Chondrocyte (in vitro differentiated cells): ENCODE measurements around the gene LILRB2. TPM values are rescaled to one million over a fixed set of nuclear protein-coding genes. Genes with fewer than 3 reads are reported as not detected.
"Not testable (repeated sequence)": the region's sequence is repeated elsewhere in the genome, so short reads cannot be mapped to it uniquely, and the experiment has no call there.

Experiments used
- DNase-seq: peaks from one replicate; pipeline ENCODE4 v3.0.0; 2021; ENCODE audit warnings: mixed read lengths, low spot score
- H3K27ac Mint-ChIP-seq: one replicate; pipeline ENCODE4 v1.8.0; 2021; ENCODE audit warnings: mild to moderate bottlenecking, moderate library complexity, mixed read lengths; ENCODE audit not compliant: unreplicated experiment
- H3K27me3 Mint-ChIP-seq: 2 replicates; pipeline ENCODE4 v1.8.0; 2021; ENCODE audit warnings: low read depth, mixed read lengths
- H3K36me3 Mint-ChIP-seq: 2 replicates; pipeline ENCODE4 v1.8.0; 2021; ENCODE audit warnings: low read depth, mixed read lengths
- H3K4me1 Mint-ChIP-seq: 2 replicates; pipeline ENCODE4 v1.8.0; 2021; ENCODE audit warnings: low read depth, mild to moderate bottlenecking, mixed read lengths
- H3K4me3 Mint-ChIP-seq: one replicate; pipeline ENCODE4 v1.8.0; 2021; ENCODE audit warnings: mild to moderate bottlenecking, moderate library complexity, mixed read lengths; ENCODE audit not compliant: unreplicated experiment
- H3K9me3 Mint-ChIP-seq: 2 replicates; pipeline ENCODE4 v1.8.0; 2021; ENCODE audit warnings: low read depth, mixed read lengths
- total RNA-seq: library from RNA; stranded (reverse); gene quantifications from 3 replicates; pipeline ENCODE4 v1.2.1, GENCODE V29; 2021
- TF ChIP-seq, protein P1 (sequence below): fragments of 200-600 bp; sonication (generic); IDR thresholded peaks from 2 replicates; pipeline ENCODE4 v1.5.0; 2021; ENCODE audit warnings: antibody characterized with exemption, mild to moderate bottlenecking, moderate library complexity

The LILRB2 gene
- total RNA-seq, 1 donor from 2014 or later, result not detected

DNA sequence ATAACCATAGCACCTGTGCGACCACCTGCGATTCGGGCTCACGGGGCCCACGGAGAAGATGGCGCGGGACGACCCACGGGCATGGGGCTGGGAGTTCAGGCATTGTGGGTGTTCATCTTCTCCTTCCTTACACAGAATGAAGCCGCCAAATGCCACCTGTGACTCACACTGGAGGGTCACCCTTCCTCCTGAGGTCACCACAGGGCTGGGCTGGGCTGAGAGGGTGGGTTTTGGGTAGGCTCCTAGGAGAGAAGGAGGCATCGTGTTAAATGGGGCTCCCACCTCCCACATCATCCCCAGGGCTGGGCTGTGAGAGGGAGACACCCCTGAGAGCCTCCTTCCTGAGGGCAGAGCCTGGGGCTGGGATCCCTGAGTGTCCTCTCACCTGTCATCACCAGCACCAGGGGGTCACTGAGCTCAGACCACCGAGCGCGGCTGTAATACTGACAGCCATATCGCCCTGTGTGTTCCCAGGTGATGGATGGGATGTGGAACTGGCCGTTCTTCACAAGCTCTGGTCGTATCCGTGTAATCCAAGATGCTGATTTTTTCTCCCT lies 1.4 kb downstream of the LILRB2 start:
- Mint-ChIP-seq H3K27ac (no peak overlapping the region), H3K4me3 (no peak overlapping the region), H3K9me3 (no peaks in the 10 kb centered on the region), H3K36me3 (no peaks in the 10 kb centered on the region), H3K27me3 (peaks cover 20% of the 10 kb centered on the region), H3K4me1 (no peaks in the 10 kb centered on the region)
- TF ChIP-seq, protein P1, sequence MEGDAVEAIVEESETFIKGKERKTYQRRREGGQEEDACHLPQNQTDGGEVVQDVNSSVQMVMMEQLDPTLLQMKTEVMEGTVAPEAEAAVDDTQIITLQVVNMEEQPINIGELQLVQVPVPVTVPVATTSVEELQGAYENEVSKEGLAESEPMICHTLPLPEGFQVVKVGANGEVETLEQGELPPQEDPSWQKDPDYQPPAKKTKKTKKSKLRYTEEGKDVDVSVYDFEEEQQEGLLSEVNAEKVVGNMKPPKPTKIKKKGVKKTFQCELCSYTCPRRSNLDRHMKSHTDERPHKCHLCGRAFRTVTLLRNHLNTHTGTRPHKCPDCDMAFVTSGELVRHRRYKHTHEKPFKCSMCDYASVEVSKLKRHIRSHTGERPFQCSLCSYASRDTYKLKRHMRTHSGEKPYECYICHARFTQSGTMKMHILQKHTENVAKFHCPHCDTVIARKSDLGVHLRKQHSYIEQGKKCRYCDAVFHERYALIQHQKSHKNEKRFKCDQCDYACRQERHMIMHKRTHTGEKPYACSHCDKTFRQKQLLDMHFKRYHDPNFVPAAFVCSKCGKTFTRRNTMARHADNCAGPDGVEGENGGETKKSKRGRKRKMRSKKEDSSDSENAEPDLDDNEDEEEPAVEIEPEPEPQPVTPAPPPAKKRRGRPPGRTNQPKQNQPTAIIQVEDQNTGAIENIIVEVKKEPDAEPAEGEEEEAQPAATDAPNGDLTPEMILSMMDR, result no peak
- DNase-seq, result no peak

DNA sequence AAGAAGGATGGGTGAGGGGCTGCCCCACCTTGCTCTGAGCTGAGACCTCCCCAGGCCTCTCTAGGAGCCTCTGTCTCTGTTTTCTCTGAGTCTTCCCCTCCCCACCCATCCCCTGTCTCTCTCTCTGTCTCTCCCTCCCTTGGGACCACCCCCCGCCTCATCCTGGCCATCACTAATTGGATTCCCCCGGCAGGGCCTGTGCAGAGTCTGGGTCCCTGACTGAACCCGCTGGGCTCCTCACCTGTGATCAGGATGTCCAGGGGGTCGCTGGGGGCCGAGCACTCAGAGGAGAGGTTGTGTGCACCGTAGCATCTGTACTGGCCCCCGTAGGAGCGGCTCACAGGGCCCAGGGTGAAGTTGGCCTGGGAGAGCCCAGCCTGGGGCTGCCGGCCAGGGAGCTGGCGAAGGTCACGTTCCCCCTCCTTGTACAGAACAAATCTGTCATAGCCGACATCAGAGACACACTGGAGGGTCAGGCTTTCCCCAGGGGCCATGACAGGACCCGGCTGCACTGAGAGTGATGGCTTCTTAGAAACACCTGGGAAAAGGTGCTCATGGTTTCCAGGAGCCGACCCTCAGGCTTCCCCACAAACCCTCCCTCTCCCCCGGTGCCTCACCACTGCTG lies 2.2 kb downstream of the LILRB2 start:
- not testable (repeated sequence) for H3K4me1 Mint-ChIP-seq, H3K27ac Mint-ChIP-seq, DNase-seq, H3K36me3 Mint-ChIP-seq, H3K9me3 Mint-ChIP-seq, H3K4me3 Mint-ChIP-seq
- peaks cover 26% of the 10 kb centered on the region for H3K27me3 Mint-ChIP-seq

DNA sequence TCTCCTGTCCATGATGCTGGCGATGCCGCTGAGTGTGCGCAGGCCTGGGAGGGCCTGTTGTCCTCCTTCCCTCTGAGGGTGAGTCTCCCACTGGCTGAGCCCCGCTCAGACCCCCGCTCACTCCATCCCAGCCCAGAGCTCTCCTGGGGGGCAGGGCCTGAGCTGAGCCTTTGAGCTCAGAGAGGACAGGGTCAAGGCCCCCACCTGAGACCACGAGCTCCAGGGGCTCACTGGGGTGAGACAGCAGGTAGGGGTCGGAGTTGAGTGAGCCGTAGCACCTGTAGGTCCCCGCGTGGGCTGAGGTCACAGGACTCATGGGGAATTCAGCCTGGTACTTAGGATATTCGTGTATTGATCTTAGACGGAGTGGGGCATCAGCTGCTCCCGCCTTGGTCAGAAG lies 2.9 kb downstream of the LILRB2 start:
- not testable (repeated sequence) for H3K4me1 Mint-ChIP-seq, H3K9me3 Mint-ChIP-seq, H3K36me3 Mint-ChIP-seq, H3K27ac Mint-ChIP-seq, DNase-seq, H3K4me3 Mint-ChIP-seq
- peaks cover 23% of the 10 kb centered on the region for H3K27me3 Mint-ChIP-seq

DNA sequence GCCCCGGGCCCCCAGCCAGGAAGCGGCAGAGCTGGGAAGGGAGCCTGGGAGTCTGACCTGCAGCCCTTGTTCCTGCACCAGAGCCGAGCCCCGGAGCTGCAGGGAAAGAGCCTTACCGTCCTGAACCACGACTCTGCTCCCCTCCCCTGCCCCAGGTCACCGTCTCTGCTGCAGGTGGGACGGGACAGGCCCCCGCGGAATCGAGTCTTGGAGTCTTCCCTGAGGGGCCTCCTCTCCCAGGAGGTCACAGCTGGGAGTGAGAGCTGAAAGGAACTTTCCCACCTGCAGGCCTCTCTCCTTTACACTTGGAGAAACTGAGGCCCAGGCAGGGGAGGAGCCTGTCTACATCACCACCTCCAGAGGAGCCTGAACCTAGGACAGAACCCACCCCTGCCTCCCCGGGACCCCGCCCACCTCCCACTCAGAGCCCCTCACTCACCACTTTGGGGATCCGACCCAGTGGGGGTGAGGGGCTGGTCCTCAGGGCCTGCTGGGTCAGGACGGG lies 3.7 kb downstream of the LILRB2 start:
- H3K9me3 Mint-ChIP-seq, H3K4me3 Mint-ChIP-seq, H3K36me3 Mint-ChIP-seq, DNase-seq, H3K4me1 Mint-ChIP-seq, H3K27ac Mint-ChIP-seq: not testable (repeated sequence)
- H3K27me3 Mint-ChIP-seq, result peaks cover 22% of the 10 kb centered on the region

DNA sequence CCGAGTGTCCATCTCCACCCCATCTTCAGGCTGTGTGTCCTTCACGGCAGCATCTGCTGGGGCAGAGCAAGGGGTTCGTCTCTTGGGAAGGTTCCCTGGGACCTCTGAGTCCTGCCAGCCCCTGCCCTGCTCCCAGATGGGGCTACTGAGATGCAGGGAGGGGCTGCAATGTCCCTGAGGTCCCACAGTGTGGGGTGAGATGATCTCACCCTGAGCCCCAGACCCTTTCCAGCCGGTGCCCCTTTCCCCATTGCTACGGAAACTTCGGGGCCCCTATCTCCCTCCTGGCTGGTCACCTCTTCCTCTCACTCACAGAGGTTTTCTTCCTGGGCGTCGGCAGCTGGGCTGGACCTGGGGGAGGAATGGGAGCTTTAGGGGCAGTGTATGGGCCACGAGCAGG lies 5.0 kb downstream of the LILRB2 start:
- Mint-ChIP-seq H3K27ac (no peak overlapping the region), H3K9me3 (no peaks in the 10 kb centered on the region), H3K36me3 (no peaks in the 10 kb centered on the region), H3K27me3 (peaks cover 24% of the 10 kb centered on the region), H3K4me3 (no peak overlapping the region), H3K4me1 (no peaks in the 10 kb centered on the region)
- TF ChIP-seq, protein P1, result no peak
- no peak for DNase-seq

DNA sequence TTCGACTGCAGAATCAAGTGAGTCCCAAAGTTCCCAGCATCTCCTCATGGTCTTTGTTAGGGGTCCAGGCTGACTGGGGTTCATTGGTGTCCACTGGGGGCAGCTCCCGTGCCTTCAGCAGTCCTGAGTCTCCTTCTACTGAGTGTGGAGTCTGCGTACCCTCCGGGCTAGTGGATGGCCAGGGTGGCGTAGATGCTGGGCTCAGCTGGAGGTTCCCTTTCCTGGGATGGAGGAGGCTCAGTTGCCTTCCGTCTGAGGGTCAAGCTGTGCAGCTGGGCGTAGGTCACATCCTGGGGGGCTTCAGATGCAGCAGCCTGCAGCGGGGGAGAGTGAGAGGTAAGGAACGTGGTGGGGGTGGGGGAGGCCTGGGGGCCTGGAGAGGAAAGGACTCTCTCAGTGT lies 6.4 kb downstream of the LILRB2 start:
- not testable (repeated sequence) for DNase-seq, H3K4me3 Mint-ChIP-seq, H3K4me1 Mint-ChIP-seq, H3K36me3 Mint-ChIP-seq, H3K9me3 Mint-ChIP-seq, H3K27ac Mint-ChIP-seq
- H3K27me3 Mint-ChIP-seq, result peaks cover 27% of the 10 kb centered on the region

DNA sequence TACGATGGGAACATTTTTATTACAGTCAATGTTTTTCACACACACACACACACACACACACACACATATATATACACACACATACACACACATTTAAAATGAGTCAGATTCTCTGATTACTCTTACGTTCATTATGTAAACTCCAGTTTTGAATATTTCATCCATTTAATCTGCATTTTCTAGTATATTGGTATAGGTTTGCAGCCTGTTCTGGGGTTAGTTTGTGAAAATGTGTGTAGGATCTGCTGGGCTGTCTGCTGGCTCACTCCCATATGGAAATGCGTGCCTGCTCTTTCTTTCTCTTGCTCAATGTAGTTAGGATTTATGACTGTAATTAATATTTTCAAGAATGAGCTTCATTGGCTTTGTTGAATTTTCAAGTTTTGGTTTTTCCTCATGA lies 7.1 kb downstream of the LILRB2 start:
- no peaks in the 10 kb centered on the region for H3K4me1 Mint-ChIP-seq
- DNase-seq, result no peak
- no peaks in the 10 kb centered on the region for H3K36me3 Mint-ChIP-seq
- no peak overlapping the region for H3K4me3 Mint-ChIP-seq
- no peak overlapping the region for H3K27ac Mint-ChIP-seq
- TF ChIP-seq, protein P1, result no peak
- H3K27me3 Mint-ChIP-seq, result peaks cover 27% of the 10 kb centered on the region
- H3K9me3 Mint-ChIP-seq, result peaks cover 2% of the 10 kb centered on the region

DNA sequence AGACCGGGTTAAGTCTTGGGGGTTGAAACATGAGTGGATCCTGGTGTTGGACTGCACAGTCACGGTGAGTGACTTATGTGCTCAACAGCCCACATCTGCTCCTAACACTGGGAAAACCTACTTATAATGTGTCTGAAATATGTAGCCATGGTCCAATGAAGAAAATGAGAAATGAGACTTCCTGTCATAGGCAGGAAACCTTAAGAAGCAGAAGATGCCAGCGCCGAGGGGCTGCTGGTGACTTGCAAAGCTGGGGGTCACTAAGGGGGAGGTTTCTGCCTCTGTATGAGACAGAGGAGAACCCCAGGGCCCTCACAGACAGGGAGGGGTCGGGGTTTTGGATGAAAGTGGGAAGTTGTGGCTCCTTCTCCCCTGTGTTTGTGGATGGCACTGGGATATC lies 8.7 kb downstream of the LILRB2 start:
- H3K27ac Mint-ChIP-seq, H3K36me3 Mint-ChIP-seq, H3K4me3 Mint-ChIP-seq, H3K9me3 Mint-ChIP-seq, H3K4me1 Mint-ChIP-seq, DNase-seq: not testable (repeated sequence)
- peaks cover 35% of the 10 kb centered on the region for H3K27me3 Mint-ChIP-seq

DNA sequence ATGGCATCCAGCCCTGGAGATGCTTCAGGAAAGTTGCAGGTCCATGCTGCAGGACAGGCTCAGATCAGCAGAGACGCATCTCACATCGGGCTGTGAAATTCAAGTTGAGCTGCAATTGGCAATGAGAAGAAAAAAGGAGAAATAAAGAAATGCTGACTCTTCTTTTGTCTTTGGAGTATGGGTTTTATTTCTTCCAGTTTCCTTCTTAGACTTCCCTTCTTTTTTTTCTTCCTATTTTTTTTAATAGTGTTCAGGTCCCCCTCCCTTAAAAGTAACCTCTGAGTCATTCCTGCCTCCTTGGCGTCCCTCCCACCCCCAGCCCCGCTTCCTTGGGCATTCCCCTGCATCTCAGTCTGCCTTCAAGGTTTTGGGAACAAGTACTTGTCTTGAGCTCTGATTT lies 9.3 kb downstream of the LILRB2 start:
- not testable (repeated sequence) for DNase-seq, H3K9me3 Mint-ChIP-seq, H3K27ac Mint-ChIP-seq, H3K4me1 Mint-ChIP-seq, H3K4me3 Mint-ChIP-seq, H3K36me3 Mint-ChIP-seq
- peaks cover 34% of the 10 kb centered on the region for H3K27me3 Mint-ChIP-seq
